Activated naive CD4-positive, alpha-beta T cell treated with anti-CD3 and anti-CD28 coated beads for 36 hours (primary cell): Measurements from ENCODE around the gene ELAVL1. TPM values are rescaled to one million over a fixed set of nuclear protein-coding genes. Genes with fewer than 3 reads are reported as not detected.

ENCODE experiments used
- total RNA-seq, 2 experiments: library from RNA; stranded (reverse); gene quantifications; one replicate each; pipeline ENCODE4 v1.2.3, GENCODE V29; 2021

ELAVL1 gene
- total RNA-seq, 2 experiments from 2014 or later = 135 to 140 TPM

Other genes starting within 250 kb of the ELAVL1 start
- gene CLEC4M, start 242.4 kb downstream of the ELAVL1 start, total RNA-seq = not detected
- gene EVI5L, start 175.4 kb downstream of the ELAVL1 start, total RNA-seq = 1 to 10 TPM; 5.2 TPM
- under 1 TPM; 0.07 to 0.12 TPM for gene PRR36, start 131.3 kb downstream of the ELAVL1 start, total RNA-seq
- not detected for gene LRRC8E, start 117.1 kb downstream of the ELAVL1 start, total RNA-seq
- 10 to 100 TPM; 39.1 to 39.8 TPM for gene MAP2K7, start 101.8 kb downstream of the ELAVL1 start, total RNA-seq
- 1 to 10 TPM; 1.7 to 3.7 TPM for gene TGFBR3L, start 90.8 kb downstream of the ELAVL1 start, total RNA-seq
- 10 to 100 TPM; 10.9 to 12.4 TPM for gene SNAPC2, start 85.3 kb downstream of the ELAVL1 start, total RNA-seq
- gene CTXN1, start 79.5 kb downstream of the ELAVL1 start, total RNA-seq = under 1 TPM in 1 of 2 experiments, not detected in 1; 0.43 TPM
- gene TIMM44, start 62.0 kb downstream of the ELAVL1 start, total RNA-seq = 10 to 100 TPM; 88.8 to 88.9 TPM
- not detected for gene CCL25, start 47.1 kb upstream of the ELAVL1 start, total RNA-seq
- gene FBN3, start 144.0 kb upstream of the ELAVL1 start, total RNA-seq = not detected
- 10 to 100 TPM; 15.7 to 19.4 TPM for gene CERS4, start 203.7 kb upstream of the ELAVL1 start, total RNA-seq